ENCODE measurements around the gene FXYD7.

DNA sequence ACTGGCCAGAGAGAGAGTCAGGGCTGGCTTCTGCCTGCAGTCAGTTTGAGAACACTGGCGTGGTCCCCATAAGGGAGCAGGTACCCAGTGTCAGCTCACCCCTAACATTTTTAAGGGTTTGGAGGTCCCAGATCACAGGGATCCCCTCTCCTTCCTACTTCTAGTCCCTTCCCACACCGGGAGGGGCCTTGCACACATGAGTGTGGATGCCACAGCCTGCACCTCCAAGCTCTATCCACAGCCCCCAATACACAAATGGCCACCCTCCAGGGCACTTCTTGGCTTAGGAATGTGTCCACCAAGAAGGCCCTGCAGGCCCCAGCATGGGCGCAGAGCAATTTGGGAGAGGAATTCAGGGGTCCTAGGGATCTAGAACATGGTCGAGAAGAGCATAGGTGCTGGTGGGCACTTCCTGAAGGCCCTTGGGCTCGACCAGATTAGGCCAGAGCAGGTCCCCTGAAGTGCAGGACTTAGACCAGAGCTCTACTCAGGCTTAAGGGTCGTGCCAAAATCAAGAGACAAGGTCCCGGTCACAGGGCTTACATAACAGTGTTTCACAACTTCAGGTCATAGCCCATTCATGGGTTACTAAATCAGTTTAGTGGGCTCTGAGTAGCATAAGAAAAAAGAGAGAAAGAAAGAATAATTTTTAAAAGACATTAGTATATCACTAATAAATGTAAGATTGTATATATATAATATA is 27.5 kb downstream of the FXYD7 start:
- no peak for TF ChIP-seq EZH2phosphoT487 (IDR thresholded peaks at IDR 0.05; ENCODE audit: insufficient read depth, low read depth)
- no peak for TF ChIP-seq EZH2 (IDR thresholded peaks at IDR 0.05; ENCODE audit: insufficient read depth, poor library complexity, severe bottlenecking)

Data from GM23248 (cell line).